HepG2 (cell line): ENCODE measurements around the gene ARL8B.

Experiments used
- ADNP ChIP-seq: sonication (generic); formaldehyde crosslinking; IDR thresholded peaks from 2 replicates; pipeline ENCODE4 v1.4.0; 2020; ENCODE audit warnings: missing genetic modification reagents
- SRSF1 ChIP-seq: fragments of 200-400 bp; formaldehyde crosslinking; optimal IDR thresholded peaks from 2 replicates; pipeline ENCODE3; 2017; ENCODE audit warnings: mild to moderate bottlenecking, low read depth, low read length, moderate library complexity
- TF ChIP-seq, protein P1 (sequence below): sonication (generic); formaldehyde crosslinking; IDR thresholded peaks from 2 replicates; pipeline ENCODE4 v1.4.0; 2020; ENCODE audit warnings: missing genetic modification reagents

DNA sequence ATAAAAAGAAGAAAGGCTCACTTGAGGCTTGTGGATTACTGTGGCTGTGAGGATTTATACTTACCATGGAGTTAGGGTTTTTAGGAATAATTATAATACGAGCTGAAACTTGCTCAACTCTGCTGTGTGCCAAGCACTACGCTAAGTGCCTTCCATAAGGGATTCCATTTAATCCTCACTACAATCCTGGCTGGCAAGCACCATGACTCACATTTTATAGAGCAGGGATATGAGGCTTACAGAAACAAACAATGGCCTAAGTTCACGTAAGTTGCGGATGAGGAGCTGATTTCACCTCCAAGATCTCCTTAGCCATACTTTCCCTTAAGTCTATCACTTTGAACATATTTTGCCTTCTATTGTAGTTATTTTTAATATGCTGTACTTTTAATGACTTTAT is 43.9 kb upstream of the ARL8B start:
- TF ChIP-seq ADNP (no peak), SRSF1 (no peak)
- TF ChIP-seq, protein P1, sequence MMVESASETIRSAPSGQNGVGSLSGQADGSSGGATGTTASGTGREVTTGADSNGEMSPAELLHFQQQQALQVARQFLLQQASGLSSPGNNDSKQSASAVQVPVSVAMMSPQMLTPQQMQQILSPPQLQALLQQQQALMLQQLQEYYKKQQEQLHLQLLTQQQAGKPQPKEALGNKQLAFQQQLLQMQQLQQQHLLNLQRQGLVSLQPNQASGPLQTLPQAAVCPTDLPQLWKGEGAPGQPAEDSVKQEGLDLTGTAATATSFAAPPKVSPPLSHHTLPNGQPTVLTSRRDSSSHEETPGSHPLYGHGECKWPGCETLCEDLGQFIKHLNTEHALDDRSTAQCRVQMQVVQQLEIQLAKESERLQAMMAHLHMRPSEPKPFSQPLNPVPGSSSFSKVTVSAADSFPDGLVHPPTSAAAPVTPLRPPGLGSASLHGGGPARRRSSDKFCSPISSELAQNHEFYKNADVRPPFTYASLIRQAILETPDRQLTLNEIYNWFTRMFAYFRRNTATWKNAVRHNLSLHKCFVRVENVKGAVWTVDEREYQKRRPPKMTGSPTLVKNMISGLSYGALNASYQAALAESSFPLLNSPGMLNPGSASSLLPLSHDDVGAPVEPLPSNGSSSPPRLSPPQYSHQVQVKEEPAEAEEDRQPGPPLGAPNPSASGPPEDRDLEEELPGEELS: no peak
